Activated T-cell treated with anti-CD3 and anti-CD28 coated beads for 4 hours (primary cell): ENCODE results near the gene HLA-A.
"Not testable (repeated sequence)": the region's sequence is repeated elsewhere in the genome, so short reads cannot be mapped to it uniquely, and the experiment has no call there.

ENCODE experiments used
- DNase-seq: peaks from one replicate; pipeline ENCODE4 v3.0.0-alpha.2; 2020

The HLA-A gene

DNA sequence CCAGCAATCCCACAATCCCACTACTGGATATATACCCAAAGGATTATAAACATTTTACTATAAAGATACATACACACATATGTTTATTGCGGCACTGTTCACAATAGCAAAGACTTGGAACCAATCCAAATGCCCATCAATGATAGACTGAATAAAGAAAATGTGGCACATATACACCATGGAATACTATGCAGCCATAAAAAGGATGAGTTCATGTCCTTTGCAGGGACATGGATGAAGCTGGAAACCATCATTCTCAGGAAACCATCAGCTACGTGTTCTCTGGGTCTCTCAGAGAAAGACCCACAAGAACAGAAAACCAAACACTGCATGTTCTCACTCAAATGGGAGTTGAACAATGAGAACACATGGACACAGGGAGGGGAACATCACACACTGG is 21.4 kb downstream of the HLA-A start:
- DNase-seq = not testable (repeated sequence)

DNA sequence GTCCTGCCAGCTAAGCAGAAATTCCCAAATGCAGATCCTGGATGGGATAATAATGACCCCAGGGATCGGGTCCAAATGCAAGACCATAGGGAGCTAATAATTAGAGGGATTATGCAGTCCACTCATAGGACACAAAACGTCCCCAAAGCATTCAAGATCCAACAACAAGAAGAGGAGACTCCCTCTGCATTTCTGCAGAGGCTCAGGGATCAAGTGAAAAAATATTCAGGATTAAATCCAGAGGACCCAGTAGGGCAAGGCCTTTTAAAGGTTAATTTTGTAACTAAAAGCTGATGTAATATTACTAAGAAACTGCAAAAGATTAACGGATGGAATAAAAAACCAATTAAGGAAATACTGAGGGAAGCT is 22.2 kb downstream of the HLA-A start:
- no peak for DNase-seq

DNA sequence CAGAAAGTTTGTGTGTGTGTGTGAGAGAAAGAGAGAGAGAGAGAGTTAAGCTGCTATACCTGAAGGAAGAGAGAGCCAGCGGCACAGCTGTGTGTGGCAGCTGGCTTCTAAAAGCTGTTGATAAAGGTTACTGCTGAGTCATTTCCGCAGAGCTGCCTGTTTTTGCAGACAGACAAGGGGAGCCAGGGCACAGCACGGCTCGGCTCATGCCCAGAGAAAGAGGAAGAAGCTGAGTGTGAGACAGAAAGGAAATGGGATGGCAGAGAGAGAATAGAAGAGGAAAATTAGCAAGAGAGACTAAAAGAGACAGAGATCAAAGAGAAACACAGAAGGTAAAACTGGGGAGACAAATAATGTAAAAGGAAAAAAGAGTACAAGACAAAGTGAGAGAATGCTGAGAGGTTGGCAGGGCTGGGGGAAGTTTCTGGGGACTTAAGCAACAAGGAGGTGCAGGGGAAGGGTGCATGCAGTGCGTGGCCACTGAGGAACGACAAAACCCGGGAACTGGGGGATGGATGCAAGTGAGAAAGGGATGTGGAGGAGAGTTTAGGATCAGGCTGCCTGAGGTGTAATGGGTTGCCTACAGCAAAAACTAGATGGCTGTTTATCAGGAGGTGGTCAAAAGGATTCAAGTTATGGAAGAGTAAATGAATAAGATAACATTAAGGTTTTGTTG is 22.7 kb downstream of the HLA-A start:
- DNase-seq = peak; percentile 55

DNA sequence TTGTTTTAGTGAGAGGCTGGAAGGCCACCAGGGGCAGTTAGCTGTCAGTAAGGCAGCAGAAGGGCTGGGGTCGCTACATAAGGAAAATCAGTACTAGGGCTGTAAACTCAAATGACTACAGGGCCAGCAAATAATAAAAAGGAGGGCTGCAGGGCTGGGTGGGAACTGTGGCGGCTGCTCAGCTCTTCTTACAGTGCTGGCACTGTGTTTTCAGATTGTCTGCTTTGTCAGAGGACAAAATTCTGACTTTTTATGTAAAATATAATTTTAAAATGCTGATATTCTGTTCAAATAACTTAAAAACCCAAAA is 23.2 kb downstream of the HLA-A start:
- DNase-seq = no peak

DNA sequence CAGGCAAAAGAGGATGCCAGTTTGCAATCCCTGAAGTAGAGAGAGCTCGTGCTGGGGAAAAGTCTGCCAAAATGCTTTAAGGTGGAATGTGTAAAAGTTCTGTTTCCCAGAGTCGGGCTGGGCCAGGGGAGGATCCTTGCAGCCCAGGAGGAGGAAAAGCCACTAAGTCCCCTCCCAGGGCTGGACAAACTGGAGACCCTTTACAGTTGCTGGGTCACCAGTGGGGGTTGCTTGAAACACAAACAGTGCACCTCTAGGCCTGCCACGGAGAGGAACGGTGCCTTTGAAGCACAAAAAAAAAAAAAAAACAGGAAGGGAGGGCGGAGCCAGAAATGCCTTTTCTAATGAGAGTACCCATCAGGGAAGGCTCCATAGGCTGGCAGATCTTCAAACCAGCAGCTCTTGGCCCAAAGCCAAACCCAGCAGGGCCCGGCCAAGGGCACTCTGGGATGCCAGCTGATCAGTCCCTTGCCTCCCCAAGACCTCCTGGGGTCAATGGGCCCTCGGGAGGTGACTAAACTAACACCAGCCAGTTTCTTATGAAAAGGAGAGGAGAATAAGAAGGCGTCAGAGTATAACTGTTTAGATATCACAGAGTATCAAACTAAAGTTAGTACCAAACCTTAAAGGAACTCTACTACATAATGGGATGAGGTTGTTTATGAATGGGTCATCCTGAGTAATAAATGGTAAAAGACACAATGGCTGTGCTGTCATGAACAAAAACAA is 23.7 kb downstream of the HLA-A start:
- no peak for DNase-seq

DNA sequence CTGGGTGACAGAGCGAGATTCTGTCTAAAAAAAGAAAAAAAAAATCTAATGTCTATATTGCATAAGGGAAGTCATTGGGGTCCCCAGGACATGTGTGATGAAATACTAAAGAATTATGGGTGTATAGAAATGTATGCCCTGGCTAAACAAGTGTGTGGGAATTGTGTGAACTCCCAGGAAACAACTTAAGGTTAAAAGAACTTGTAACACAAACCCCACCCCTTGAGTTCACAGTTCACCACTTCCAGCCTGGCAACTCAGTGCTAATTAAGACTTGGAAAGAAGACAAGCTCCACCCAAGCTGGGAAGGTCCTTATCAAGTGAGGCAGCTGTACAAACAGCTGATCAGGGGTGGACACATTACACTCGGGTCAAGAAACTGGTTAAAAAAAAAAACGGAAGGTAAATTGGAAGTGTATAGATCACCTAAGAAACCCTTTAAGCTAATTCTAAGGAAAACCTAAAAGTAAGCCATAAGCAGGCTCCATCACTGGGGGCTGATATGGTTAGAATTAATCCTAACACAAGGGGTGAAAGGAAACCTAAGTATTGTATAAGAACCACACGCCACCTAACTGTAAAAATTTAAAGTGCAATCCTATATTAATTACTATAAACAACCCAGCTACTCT is 25.2 kb downstream of the HLA-A start:
- no peak for DNase-seq

DNA sequence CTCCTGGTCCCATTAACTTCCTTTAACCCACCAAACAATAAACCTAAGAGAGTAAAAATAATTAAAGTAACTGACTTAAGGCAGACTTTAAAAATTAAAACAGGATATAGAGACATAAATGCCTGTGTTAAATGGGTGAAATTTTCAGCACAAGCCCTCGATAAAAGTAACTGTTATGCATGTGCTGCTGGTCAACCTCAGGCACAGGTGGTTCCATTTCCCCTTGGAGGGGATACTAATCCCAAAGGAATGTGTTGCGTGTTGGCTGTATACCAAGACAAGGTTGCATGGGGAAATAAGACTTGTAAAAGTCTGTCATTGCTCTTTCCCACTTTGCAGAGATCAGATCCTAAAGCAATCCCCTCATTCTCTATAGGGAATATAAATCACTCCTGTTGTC is 25.8 kb downstream of the HLA-A start:
- no peak for DNase-seq

DNA sequence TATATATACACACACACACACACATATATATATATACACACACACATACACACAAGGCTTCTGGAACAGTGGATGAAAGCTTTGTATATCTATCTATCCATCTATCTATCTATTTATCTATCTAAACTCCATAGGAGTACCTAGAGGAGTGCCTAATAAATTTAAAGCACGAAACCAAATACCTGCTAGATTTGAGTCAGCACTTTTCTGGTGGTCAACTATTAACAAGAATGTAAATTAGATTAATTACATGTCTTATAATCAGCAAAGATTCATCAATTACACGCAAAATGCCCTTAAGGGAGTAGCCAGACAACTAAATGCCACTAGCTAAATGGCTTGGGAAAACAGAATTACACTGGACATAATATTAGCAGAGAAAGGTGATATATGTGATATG is 26.6 kb downstream of the HLA-A start:
- DNase-seq = no peak

DNA sequence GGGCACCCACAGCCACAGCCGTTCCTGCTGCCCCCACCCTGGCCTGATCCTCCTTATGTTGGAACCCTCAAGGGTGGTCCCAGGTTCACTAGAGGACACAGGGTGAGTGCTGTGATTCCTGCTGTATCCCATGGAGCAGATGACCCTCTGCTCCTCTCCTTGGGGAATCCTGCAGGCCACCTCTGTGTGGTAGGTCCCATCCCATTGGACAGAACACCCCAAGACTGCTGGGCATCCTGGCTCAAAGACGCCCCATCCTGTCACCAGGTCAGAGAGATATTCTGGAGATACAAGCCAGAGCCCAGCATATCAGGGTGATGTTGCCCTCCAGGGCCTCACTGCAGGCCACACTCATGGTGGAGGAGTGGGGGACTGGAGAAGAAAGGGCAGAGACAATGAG is 28.4 kb downstream of the HLA-A start:
- DNase-seq = no peak

DNA sequence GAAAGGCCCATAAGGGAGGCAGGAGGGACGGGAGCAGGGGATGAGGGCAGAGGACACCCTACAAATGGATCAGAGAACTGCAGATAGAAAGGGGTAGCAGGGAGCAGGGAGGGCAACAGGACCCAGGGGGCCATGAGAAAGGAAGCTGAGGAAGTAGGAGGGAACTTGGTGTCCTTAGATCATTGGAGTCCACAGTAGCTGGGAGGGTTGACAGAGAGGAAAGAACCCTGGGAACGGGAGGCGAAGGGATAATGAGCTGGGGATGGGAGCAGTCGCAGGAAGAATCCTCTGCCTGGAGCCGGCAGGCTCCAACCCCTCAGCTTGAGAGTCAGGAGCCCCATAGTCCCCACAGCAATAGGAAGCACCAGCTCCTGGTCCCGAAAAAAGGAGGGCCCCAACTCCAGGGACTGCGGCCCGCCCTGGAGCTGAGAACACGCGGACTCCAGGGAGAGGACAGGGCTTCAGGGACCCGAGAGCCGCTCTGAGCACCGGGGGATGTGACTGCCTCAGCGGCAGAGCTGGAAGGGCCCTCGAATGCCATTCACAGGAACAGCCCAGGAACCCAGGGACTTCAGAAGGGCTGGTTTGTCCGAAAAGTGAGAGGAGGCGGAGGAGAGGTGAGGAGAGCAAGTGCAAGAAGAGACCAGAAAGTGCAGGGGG is 32.7 kb downstream of the HLA-A start:
- no peak for DNase-seq

DNA sequence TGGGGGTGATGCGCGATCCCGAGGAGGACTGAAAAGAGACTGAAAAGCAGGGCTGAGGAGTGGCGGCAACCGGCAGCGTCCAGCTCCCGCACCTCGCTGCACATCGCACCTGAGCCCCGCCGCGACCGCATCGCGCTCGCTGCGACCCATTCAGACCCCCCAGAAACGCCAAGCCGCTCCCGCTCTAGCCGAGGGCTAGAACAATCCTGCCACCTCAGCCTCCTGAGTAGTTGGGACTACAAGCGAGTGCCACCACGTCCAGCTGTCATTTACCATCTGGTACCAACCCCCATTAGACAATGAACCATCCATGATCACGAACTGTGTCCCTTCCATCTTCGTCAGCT is 33.2 kb downstream of the HLA-A start:
- no peak for DNase-seq

DNA sequence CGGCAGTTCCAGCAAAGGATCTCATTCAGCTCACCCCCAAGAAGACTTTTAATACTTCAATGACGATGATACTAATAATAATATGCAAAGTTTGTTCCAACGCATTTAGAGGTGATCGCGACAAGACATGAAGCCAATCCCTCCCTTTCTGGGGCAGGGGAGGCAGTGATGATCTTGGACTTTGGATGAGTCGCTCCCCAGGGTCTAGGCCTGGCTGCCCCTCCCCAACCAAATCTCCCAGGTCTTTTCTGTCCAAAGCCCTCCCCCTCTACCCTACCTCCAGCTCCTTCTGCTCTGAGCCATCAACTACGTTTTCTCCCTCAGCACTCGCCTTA is 33.9 kb downstream of the HLA-A start:
- no peak for DNase-seq

DNA sequence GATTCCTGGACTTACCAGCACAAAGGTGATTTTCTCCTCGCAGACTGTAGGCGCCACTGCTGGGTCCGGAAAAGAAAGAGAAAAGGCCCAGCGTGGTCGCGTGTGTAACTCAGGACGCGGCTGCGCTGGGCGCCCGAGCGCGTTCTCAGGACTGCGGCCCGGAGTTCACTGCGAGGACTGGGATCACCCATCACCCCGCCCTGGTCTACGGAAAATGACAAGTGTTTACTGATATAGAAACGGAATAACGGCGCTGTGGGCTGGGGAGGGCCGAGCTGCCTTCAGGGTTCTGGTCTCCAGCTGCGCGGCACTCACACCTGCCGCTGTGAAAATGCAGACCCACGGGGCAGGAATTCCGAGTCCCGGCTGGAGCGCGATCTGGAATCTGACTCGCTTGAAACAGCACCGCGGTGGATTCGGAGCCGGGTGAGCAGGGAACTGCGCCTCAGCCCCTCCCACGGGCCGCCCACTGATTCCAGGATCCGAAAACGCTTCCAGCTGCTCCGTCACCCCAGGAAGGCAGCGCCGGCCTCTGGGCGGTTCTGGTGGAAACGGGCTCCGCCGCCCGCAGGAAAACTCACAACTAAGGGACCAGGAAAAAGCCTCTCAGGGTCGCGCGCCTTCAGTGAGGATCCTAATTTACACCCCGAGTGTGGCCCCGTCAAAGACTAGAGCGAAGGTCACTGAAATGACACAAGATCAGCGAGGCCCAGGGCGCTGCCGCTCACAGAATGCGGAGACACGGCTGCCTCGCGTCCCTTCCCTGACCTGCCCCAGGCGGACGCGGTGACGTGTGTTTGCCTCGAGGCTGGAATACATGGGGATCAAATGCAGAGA is 34.5 kb downstream of the HLA-A start:
- DNase-seq = peak; percentile 25

DNA sequence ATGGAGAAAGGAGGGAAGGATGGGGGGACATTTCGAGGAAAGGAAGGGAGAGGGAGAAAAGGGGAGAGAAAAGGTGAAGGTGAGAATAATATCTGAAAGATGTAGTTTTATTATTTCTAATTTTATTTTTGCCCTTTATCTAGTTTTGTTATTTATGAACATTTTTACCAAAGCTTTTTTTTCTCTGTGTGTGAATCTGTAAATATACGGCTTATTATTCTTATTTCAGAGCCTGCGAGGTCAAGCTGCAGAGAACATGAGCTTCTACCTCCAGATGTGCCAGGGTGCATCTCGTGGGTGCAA is 35.0 kb downstream of the HLA-A start:
- DNase-seq = no peak

DNA sequence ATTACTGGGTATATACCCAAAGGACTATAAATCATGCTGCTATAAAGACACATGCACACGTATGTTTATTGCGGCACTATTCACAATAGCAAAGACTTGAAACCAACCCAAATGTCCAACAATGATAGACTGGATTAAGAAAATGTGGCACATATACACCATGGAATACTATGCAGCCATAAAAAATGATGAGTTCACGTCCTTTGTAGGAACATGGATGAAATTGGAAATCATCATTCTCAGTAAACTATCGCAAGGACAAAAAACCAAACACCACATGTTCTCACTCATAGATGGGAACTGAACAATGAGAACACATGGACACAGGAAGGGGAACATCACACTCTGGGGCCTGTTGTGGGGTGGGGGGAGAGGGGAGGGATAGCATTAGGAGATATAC is 37.7 kb downstream of the HLA-A start:
- DNase-seq = not testable (repeated sequence)

DNA sequence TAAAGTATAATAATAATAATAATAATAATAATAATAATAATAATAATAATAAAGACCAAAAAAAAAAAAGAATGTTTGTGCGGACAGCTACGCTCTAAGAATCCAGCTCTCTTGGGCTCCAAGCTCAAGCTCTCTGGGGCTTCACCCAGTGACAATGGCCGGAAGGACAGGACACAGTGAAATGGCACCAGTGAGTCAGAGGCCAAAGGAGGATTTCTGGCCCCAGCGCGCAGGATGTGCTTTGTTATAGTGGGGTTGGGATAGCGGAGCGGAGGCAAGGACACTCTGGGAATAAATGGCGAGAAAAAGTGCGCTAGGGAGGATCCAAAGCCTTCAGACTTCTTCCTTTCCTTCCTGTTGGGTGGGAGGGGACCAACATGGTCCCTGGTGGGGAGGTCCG is 38.2 kb downstream of the HLA-A start:
- DNase-seq = no peak

DNA sequence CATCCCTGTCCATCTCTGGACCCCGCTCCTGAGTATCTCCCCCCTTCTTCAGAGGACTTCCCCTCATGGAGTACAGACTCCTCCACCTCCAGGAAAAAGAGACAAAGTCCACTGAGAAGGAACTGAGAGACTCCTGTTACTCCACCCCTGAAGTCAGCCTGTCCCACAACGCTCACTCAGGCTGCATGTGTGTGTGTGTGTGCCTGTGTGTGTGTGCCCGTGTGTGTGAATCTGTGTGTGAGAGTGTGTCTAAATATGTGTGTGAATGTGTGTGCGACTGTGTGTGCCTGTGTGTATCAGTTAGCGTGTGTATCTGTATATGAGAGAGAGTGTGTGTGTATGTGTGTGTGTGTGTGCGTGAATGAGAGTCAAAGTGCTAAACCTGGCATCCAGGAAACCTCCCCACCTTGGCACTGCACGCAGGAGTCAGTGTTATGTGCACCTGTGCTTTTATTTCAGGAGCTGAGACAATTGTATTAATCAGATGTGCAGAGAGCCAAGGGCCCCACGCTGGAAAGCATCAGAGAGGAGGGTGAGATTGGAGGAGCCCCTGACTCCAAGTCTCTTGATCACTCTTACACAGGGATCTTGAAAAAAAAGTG is 39.0 kb downstream of the HLA-A start:
- DNase-seq = no peak

DNA sequence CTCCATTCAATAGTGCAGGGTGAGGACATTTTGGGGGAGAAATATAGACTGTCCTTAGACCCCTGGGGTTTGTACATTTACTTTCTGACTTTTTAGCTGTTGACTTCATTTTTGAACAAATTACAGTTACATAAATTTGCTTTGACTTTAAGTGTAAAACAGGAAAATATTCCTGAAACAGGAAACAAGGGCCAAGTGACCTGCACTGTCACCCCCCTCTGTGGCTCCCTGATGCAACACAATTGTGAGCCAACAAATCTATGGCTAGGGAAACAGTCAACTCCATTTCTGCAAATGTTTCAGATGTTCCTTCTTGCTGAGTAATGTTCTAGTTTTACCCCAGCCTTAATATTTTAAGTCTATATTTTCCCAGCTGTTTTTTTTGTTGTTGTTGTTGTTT is 39.8 kb downstream of the HLA-A start:
- DNase-seq = no peak

DNA sequence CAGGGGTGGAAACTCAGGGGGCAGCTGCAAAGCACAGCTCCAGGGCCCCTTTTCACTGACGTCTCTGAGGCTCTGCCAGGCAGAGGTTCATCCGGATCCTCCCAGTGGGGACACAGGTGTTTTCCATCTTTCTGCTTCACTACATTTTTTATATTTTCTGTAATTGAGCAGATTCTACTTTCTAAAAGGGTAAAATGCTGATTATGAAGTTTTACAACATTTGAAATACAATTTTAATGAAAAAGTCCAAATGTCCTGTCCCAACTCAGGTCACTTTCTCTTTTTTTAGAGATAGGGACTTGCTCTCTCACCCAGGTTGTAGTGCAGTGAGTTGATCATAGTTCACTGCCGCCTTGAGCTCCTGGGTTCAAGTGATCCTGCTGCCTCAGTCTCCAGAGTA is 41.9 kb downstream of the HLA-A start:
- DNase-seq = no peak

DNA sequence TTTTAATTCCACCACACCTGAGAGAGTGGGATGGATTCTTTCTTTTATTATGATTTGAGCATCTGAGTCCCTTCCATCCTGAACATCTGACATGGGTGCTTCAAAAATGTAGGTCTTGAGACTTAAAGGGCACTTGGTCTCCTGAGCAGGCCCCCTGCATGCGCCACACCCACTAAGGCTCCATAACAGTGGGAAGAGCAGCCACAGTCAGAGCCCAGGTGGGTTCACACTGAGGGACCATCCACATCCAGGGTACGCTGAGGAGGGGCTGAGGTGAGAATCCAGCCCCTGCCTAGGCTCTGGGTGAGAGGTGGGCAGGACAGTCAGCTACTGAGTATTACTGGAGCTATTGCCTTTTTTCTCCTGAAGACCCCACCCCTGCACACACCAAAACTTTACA is 42.7 kb downstream of the HLA-A start:
- no peak for DNase-seq

DNA sequence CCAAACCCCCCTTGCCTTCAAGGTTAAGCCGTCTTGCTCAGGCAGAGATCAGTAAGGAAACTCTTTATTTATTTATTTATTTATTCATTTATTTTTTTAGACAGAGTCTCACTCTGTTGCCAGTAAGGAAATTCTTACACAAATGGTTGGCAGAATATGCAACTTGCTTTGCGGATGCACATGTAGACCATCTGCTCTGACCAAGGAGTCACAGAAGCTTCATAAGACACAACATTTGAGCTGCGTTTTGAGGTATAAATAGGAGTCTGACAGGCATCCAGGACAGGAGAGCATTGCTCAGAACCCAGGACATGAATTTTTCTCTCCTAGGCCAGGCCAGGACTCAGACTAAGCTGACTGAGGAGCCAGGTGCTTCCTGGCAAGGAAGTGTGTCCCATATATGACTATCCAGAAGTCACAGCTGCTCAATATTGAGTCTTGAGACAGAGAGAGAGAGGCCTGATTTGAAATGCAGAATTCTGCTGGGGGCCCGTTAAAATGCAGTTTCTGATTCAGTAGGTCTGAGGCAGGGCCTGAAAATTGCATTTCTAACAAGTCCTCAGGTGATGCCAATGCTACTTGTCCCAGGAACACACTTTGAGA is 43.9 kb downstream of the HLA-A start:
- DNase-seq = no peak

DNA sequence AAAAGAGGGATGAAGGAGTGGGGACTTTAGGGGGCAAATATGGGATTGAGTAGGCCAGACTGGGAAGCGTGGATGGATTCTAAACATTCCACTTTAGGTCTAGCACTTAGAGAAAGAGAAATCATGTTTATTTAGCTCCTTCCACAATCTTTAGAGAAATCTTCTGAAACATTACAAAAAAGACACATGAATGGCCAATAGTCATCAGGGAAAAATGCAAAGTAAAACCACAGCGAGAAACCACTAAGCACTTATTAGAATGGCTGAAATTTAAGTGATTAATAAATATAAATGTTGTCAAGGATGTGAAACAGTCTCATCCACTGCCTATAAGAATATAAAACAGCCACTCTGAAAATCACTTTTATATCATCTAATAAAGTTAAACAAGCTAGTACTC is 46.9 kb downstream of the HLA-A start:
- DNase-seq = no peak

DNA sequence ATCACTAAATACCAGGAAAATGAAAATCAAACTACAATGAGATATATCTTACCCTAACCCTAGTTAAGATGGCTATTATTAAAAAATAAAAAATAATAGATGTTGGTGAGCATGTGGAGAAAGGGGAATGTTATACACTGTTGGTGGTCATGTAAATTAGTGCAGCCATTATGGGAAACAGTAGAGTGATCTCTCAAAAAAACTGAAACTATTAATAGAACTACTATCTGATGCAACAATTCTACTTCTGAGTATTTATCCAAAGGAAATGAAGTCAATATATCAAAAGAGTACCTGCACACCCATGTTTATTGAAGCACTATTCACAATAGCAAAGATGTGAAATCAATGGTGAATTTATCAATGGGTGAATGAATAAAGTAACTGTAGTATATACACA is 48.6 kb downstream of the HLA-A start:
- DNase-seq = no peak
